Measurements from ENCODE around the gene ASS1.

ASS1 gene

DNA sequence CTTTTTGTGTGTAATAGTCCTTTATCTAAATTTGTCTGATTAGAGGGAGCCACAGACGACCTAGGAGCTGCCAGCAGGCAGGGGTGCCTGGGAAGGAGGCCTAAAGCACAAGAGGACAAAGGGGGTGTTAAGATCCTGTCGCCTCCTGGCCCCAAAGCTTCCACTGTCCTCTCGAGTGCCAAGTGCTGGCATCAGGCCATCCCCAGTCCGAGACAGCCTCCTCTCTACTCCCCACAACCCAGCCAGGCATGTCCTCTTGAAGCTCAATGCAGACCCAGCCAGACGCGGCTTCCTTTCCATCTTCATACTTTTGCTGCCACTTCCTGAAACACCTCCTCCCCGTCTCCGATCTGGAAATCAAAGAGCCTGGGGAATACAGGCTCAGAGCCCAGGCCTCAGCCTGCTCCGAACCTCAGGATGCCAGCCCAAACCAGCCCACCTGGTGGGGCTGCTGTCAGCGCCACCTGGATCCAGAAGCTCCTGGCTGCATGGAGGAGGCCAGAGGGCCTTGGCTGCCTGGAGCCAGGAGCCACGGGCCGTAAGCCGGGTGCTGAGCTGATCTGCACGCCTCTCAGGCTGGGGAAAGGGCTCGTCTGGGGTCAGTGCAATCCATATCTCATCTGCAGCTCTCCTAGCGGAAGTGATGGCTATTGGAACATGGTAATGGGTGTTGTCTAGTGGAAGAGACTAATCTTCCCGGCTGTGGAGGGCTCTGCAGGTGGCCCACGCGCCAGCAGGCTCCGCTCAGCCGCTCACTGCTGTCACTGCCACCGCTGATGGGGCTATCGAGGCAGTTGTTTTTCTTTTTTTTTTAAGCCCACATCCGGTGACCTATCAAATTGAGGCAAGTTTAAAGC, 74.4 kb downstream of the ASS1 start:
- Histone ChIP-seq H3K4me3 (ENCODE audit: low read length) (no peak overlapping the region), H3K9me3 (ENCODE audit: insufficient read depth, low read depth, low read length) (no peaks in the 10 kb centered on the region), H3K9ac (ENCODE audit: low read depth, low read length) (no peak overlapping the region), H3K27me3 (ENCODE audit: insufficient read depth, low read length) (no peaks in the 10 kb centered on the region; the same call in 1 of the 2 replicates), H3K27ac (ENCODE audit: low read length) (no peak overlapping the region), H3K4me1 (ENCODE audit: insufficient read depth, low read length) (peaks cover 7% of the 10 kb centered on the region; the same call in 1 of the 2 replicates), H3K36me3 (ENCODE audit: insufficient read depth, low read depth, low read length) (no peaks in the 10 kb centered on the region)

DNA sequence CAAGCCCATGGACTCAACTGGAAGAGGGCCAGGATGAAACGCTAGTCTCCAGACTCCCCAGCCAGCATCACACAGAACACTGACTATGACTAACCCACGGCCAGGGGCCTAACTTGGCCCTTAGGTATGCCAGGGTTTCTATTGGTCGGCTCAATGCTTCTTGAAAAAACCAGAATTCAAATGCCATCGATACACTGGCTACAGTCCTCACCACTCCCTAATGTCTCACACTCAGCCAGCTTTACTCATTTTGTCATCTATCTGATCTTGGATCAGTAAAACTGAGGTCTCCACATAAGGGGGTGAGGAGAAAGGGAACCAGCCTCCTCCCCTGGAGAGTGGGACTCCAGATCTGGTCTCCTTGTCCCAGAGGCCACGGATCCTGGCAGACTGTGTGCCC, 75.2 kb downstream of the ASS1 start:
- Histone ChIP-seq H3K36me3 (ENCODE audit: insufficient read depth, low read depth, low read length) (no peaks in the 10 kb centered on the region), H3K27me3 (ENCODE audit: insufficient read depth, low read length) (no peaks in the 10 kb centered on the region; the same call in 1 of the 2 replicates)

DNA sequence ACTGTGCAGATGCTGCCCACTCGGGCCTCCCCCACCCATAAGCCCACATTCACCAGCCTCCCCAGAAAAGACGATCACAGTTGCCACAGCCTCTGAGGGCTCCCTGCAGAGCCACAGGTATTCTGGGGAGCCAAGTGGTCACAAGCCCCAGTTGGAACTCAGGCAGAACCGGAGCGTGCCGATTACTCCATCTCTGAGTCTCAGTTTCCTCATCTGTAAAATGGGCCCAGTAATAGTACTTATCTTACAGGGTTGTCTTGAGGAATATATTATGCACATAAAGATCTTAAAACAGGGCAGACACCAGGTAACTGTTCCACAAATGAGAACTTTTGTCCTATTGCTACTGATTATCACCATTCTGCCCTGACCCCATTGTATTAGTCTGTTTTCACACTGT, 77.0 kb downstream of the ASS1 start:
- Histone ChIP-seq H3K4me1 (ENCODE audit: insufficient read depth, low read length) (peaks cover 7% of the 10 kb centered on the region; the same call in 1 of the 2 replicates), H3K27me3 (ENCODE audit: insufficient read depth, low read length) (no peaks in the 10 kb centered on the region; the same call in 1 of the 2 replicates), H3K36me3 (ENCODE audit: insufficient read depth, low read depth, low read length) (no peaks in the 10 kb centered on the region), H3K9ac (ENCODE audit: low read depth, low read length) (no peak overlapping the region), H3K9me3 (ENCODE audit: insufficient read depth, low read depth, low read length) (no peaks in the 10 kb centered on the region), H3K27ac (ENCODE audit: low read length) (no peak overlapping the region), H3K4me3 (ENCODE audit: low read length) (no peak overlapping the region)

More for the DNA sequence above, 75.2 kb downstream of the ASS1 start:
- peaks cover 7% of the 10 kb centered on the region; the same call in 1 of the 2 replicates for H3K4me1 ChIP-seq (ENCODE audit: insufficient read depth, low read length)
- H3K9me3 ChIP-seq (ENCODE audit: insufficient read depth, low read depth, low read length) = no peaks in the 10 kb centered on the region
- no peak overlapping the region for H3K4me3 ChIP-seq (ENCODE audit: low read length)
- no peak overlapping the region for H3K27ac ChIP-seq (ENCODE audit: low read length)
- H3K9ac ChIP-seq (ENCODE audit: low read depth, low read length) = no peak overlapping the region

DNA sequence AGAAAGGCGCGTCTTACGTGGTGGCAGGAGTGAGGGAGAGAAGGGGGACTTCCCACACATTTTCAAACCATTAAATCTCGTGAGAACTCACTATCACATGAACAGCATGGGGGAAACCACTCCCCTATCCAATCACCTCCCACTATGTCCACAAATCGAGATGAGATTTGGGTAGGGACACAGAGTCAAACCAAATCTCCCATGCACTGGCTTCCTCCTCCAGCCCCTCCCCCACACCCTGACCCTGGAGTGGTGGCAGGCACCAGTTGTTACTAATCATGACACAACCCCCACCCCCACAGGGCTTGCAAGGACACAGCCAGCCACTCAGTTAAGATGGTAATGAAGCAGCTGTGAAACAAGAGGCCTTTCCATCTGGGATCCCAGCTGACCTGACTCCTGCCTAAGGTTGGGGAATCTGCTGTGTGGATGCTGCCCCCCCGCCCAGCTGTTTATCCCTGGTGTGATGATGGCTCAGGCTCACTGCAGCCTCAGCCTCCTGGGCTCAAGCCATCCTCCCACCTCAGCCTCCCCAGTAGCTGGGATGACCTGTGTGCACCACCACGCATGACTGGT, 77.6 kb downstream of the ASS1 start:
- peaks cover 7% of the 10 kb centered on the region; the same call in 1 of the 2 replicates for H3K4me1 ChIP-seq (ENCODE audit: insufficient read depth, low read length)
- H3K4me3 ChIP-seq (ENCODE audit: low read length) = no peak overlapping the region; the same call in 1 of the 2 replicates
- H3K27me3 ChIP-seq (ENCODE audit: insufficient read depth, low read length) = no peaks in the 10 kb centered on the region; the same call in 1 of the 2 replicates
- H3K9me3 ChIP-seq (ENCODE audit: insufficient read depth, low read depth, low read length) = no peaks in the 10 kb centered on the region
- no peak overlapping the region for H3K27ac ChIP-seq (ENCODE audit: low read length)
- H3K36me3 ChIP-seq (ENCODE audit: insufficient read depth, low read depth, low read length) = no peaks in the 10 kb centered on the region
- H3K9ac ChIP-seq (ENCODE audit: low read depth, low read length) = no peak overlapping the region

DNA sequence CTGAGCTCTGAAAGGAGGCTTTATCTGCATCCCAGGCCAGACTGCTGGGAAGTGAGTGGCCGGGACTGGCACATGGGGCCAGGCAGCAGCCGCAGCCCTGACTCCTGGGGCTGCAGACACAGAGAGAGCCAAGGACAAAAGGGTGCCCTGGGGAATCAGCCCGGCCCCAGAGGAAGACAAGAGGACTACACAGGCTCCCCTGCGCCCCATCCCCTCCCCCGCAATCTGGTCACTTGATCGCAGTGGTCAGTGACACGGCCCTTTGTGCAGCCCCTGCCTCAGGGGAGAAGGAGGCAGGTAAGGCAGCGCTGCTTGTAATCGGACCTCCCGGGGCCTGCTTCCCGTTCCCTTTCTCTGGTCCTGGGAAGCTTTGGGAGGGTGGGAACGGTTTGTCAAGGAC, 79.2 kb downstream of the ASS1 start:
- no peak overlapping the region; the same call in 1 of the 2 replicates for H3K9ac ChIP-seq (ENCODE audit: low read depth, low read length)
- H3K9me3 ChIP-seq (ENCODE audit: insufficient read depth, low read depth, low read length) = no peaks in the 10 kb centered on the region
- H3K4me1 ChIP-seq (ENCODE audit: insufficient read depth, low read length) = peaks cover 7% of the 10 kb centered on the region; the same call in 1 of the 2 replicates
- H3K36me3 ChIP-seq (ENCODE audit: insufficient read depth, low read depth, low read length) = no peaks in the 10 kb centered on the region
- H3K27ac ChIP-seq (ENCODE audit: low read length) = no peak overlapping the region
- H3K27me3 ChIP-seq (ENCODE audit: insufficient read depth, low read length) = no peaks in the 10 kb centered on the region; the same call in 1 of the 2 replicates
- no peak overlapping the region; the same call in 1 of the 2 replicates for H3K4me3 ChIP-seq (ENCODE audit: low read length)

DNA sequence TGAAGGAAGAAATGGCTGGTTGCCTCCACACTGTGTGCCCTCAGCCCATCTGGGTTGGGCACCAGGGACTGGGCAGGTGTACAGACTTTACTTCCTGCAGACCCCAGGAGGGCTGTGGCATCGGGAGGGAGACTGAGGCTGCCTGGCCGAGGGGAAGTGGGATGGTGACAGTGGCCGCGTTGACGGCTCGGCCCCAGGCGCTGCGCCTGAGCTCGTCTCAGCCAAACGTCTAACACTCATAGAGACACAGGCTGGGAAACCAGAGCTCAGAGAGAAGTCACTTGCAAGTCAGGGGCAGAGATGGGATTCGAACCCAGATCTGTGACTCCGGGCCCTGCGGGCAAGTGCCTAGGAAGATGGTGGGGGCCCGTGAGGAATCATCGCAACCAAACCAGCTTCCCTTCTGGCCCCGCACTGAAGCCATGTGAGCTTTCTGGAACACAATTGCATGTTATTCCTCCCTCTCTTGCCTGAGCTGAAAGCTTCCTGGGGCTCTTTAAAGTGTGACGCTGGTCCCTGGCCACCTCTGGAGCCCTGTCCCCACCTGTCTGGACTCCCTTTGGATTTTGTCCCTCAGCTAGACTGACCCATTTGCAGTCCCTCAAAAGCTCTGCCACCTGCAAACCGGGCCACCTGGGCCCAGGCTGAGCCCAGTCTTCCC, 81.6 kb downstream of the ASS1 start:
- H3K27ac ChIP-seq (ENCODE audit: low read length) = no peak overlapping the region
- H3K9me3 ChIP-seq (ENCODE audit: insufficient read depth, low read depth, low read length) = no peaks in the 10 kb centered on the region
- no peak overlapping the region for H3K4me3 ChIP-seq (ENCODE audit: low read length)
- no peaks in the 10 kb centered on the region for H3K36me3 ChIP-seq (ENCODE audit: insufficient read depth, low read depth, low read length)
- H3K27me3 ChIP-seq (ENCODE audit: insufficient read depth, low read length) = no peaks in the 10 kb centered on the region; the same call in 1 of the 2 replicates
- H3K9ac ChIP-seq (ENCODE audit: low read depth, low read length) = no peak overlapping the region
- H3K4me1 ChIP-seq (ENCODE audit: insufficient read depth, low read length) = peaks cover 7% of the 10 kb centered on the region; the same call in 1 of the 2 replicates

DNA sequence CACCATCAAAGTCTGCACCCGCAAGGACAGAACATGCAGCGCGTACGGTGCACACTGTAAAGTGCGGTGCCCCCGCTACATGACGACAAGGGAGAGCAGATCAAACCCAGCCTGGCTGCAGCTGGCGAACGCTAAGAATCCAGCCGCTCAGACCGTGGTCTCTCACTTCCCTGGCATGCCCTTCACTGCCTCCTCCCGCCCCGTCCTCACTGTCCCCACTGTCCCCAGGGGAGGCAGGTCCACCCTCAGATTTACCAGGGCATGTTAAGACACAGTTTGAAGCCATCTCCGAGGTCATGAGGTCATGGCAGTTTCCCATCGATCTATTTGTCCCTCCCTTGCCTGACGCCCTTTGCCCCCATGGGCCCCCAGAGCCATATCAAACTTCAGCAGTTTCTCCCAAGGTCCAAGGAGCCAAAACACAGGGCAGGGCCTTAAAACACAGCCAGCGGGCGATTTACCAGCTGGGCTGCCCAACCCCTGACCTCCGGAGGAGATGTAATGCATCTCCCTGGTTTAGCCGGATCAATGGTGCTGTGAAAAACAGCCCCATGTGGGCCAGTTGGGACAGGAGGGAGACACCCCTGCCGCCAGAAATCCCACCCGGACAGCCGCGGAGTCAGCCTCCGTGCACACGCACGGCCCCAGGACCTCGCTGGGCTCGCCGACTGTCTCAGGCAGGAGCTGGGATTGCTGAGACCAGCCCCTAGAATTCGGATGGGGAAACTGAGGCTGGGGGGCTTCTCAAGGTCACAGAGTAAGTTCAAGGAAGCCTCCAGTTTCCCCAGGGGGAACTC, 82.3 kb downstream of the ASS1 start:
- Histone ChIP-seq H3K9ac (ENCODE audit: low read depth, low read length) (no peak overlapping the region), H3K4me3 (ENCODE audit: low read length) (no peak overlapping the region), H3K27ac (ENCODE audit: low read length) (no peak overlapping the region), H3K9me3 (ENCODE audit: insufficient read depth, low read depth, low read length) (no peaks in the 10 kb centered on the region), H3K36me3 (ENCODE audit: insufficient read depth, low read depth, low read length) (no peaks in the 10 kb centered on the region), H3K27me3 (ENCODE audit: insufficient read depth, low read length) (no peaks in the 10 kb centered on the region; the same call in 1 of the 2 replicates), H3K4me1 (ENCODE audit: insufficient read depth, low read length) (peaks cover 4% of the 10 kb centered on the region; the same call in 1 of the 2 replicates)

DNA sequence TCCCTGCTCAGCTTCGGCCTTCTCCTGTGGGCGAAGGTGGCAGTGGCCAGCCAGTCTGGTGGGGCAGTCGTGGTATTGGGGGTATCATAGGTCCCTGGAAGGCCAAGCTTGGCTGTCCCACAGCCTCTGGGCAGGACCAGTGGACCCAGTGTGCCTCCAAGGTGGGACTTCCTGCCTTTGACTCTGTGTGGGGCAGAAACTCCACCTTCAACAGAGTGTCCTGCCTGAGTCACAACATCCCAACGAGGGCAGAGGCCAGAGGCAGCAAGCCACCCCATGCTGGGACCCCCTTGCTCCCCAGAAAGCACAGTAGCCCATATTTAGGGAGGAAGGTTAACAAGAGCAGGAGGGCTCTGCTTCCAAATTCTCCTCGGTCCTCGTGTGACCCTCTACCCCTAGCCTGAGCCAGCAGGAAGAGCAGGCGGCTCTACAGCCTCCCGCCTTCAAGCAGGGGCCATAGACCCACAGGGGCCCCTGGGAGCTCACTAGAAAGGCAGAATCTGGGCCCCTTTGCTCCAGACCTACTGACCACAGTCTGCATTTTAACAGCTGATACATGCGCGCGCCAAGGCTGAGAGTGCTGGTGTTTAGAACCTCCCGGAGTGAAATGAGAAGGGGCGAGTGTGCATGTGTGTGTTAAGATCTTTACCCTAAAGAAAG, 83.0 kb downstream of the ASS1 start:
- H3K9ac ChIP-seq (ENCODE audit: low read depth, low read length) = no peak overlapping the region
- no peaks in the 10 kb centered on the region; the same call in 1 of the 2 replicates for H3K27me3 ChIP-seq (ENCODE audit: insufficient read depth, low read length)
- H3K27ac ChIP-seq (ENCODE audit: low read length) = no peak overlapping the region
- H3K4me1 ChIP-seq (ENCODE audit: insufficient read depth, low read length) = peaks cover 2% of the 10 kb centered on the region; the same call in 1 of the 2 replicates
- no peaks in the 10 kb centered on the region for H3K36me3 ChIP-seq (ENCODE audit: insufficient read depth, low read depth, low read length)
- no peak overlapping the region for H3K4me3 ChIP-seq (ENCODE audit: low read length)
- no peaks in the 10 kb centered on the region for H3K9me3 ChIP-seq (ENCODE audit: insufficient read depth, low read depth, low read length)

DNA sequence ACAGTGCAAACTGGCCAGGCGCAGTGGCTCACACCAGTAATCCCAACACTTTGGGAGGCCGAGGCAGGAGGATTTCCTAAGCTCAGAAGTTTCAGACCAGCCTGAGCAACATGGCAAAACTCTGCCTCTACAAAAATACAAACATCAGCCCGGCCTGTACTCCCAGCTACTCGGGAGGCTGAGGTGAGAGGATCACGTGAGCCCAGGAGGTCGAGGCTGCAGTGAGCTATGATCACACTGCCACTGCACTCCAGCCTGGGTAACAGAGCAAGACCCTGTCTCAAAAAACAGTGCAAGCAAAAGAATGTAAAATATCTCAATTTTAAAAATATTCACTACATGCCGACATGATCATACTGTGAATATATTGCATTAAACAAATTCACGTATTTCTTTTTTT, 83.9 kb downstream of the ASS1 start:
- H3K4me1 ChIP-seq (ENCODE audit: insufficient read depth, low read length) = no peaks in the 10 kb centered on the region; the same call in 1 of the 2 replicates
- no peak overlapping the region for H3K4me3 ChIP-seq (ENCODE audit: low read length)
- no peaks in the 10 kb centered on the region for H3K36me3 ChIP-seq (ENCODE audit: insufficient read depth, low read depth, low read length)

DNA sequence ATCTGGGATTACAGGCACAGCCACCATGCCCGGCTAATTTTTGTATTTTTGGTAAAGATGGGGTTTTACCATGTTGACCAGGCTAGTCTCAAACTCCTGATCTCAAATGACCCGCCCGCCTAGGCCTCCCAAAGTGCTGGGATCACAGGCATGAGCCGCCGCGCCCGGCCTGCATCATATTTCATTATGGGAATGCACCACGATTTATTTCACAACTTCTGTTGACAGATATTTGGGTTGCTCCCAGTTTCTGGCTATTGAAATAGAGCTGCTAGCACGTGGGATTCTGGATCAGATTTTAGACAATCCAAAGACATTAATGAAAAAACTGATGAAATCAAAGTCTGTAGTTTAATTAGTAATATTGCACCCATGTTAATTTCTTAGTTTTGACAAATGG, 86.2 kb downstream of the ASS1 start:
- no peaks in the 10 kb centered on the region for H3K36me3 ChIP-seq (ENCODE audit: insufficient read depth, low read depth, low read length)
- H3K9ac ChIP-seq (ENCODE audit: low read depth, low read length) = no peak overlapping the region
- H3K4me3 ChIP-seq (ENCODE audit: low read length) = no peak overlapping the region
- peaks cover 7% of the 10 kb centered on the region; the same call in 1 of the 2 replicates for H3K4me1 ChIP-seq (ENCODE audit: insufficient read depth, low read length)
- H3K9me3 ChIP-seq (ENCODE audit: insufficient read depth, low read depth, low read length) = no peaks in the 10 kb centered on the region
- peaks cover 13% of the 10 kb centered on the region for H3K27me3 ChIP-seq (ENCODE audit: insufficient read depth, low read length)
- H3K27ac ChIP-seq (ENCODE audit: low read length) = no peak overlapping the region

More for the DNA sequence above, 83.9 kb downstream of the ASS1 start:
- Histone ChIP-seq H3K9ac (ENCODE audit: low read depth, low read length) (no peak overlapping the region), H3K27me3 (ENCODE audit: insufficient read depth, low read length) (no peaks in the 10 kb centered on the region; the same call in 1 of the 2 replicates), H3K9me3 (ENCODE audit: insufficient read depth, low read depth, low read length) (no peaks in the 10 kb centered on the region), H3K27ac (ENCODE audit: low read length) (no peak overlapping the region)
